Activated gamma-delta T cell (primary cell): Measurements from ENCODE around the gene PTPRN2.
"Not testable (repeated sequence)": the region's sequence is repeated elsewhere in the genome, so short reads cannot be mapped to it uniquely, and the experiment has no call there.

ENCODE experiments used
- DNase-seq: peaks from one replicate; lab custom pipeline; 2025; lab: John Stamatoyannopoulos, UW

The PTPRN2 gene

GRCh38 chr7:158443688-158444483 is 143.7 kb downstream of the PTPRN2 start:
- no peak for DNase-seq

- no peak for DNase-seq
These were observed 144.5 kb downstream of the PTPRN2 start for GRCh38 chr7:158443014-158443687.

- DNase-seq: no peak
These were observed 145.4 kb downstream of the PTPRN2 start for GRCh38 chr7:158442260-158442659.

GRCh38 chr7:158439035-158439434 is 148.6 kb downstream of the PTPRN2 start:
- no peak for DNase-seq

GRCh38 chr7:158432369-158433341 is 155.0 kb downstream of the PTPRN2 start:
- no peak for DNase-seq

- DNase-seq: no peak
These were observed 155.7 kb downstream of the PTPRN2 start for GRCh38 chr7:158431941-158432347.

- DNase-seq: no peak
These were observed 156.3 kb downstream of the PTPRN2 start for GRCh38 chr7:158431055-158431940.

- no peak for DNase-seq
These were observed 157.2 kb downstream of the PTPRN2 start for GRCh38 chr7:158430308-158431034.

GRCh38 chr7:158428837-158429753 is 158.5 kb downstream of the PTPRN2 start:
- DNase-seq: no peak

GRCh38 chr7:158428131-158428836 is 159.3 kb downstream of the PTPRN2 start:
- no peak for DNase-seq

GRCh38 chr7:158425676-158426075 is 161.9 kb downstream of the PTPRN2 start:
- DNase-seq: not testable (repeated sequence)

- DNase-seq: no peak
These were observed 163.1 kb downstream of the PTPRN2 start for GRCh38 chr7:158424531-158424930.

GRCh38 chr7:158424011-158424410 is 163.6 kb downstream of the PTPRN2 start:
- no peak for DNase-seq

- DNase-seq: no peak
These were observed 164.6 kb downstream of the PTPRN2 start for GRCh38 chr7:158422887-158423560.

GRCh38 chr7:158422196-158422886 is 165.3 kb downstream of the PTPRN2 start:
- no peak for DNase-seq

GRCh38 chr7:158421361-158421760 is 166.3 kb downstream of the PTPRN2 start:
- no peak for DNase-seq

- DNase-seq: no peak
These were observed 166.9 kb downstream of the PTPRN2 start for GRCh38 chr7:158420591-158421340.
